CD4-positive, alpha-beta T cell (primary cell): ENCODE data around the gene SEMA5A. TPM values are rescaled to one million over a fixed set of nuclear protein-coding genes. Genes with fewer than 3 reads are reported as not detected.

Source experiments
- ATAC-seq: fragments of 200-7000 bp; cut with Tn5 transposase; one replicate; pipeline ENCODE4 v1.10.0; 2022; ENCODE audit warnings: mild to moderate bottlenecking; ENCODE audit not compliant: poor library complexity
- CTCF ChIA-PET: fragments of 350-600 bp; sonication (Branson Sonifier 250); formaldehyde crosslinking; loops from one replicate; lab custom pipeline; 2021; ENCODE audit warnings: antibody characterized with exemption, inconsistent platforms; lab: Charles Lee
- POLR2A ChIA-PET: fragments of 350-600 bp; sonication (Branson Sonifier 250); formaldehyde crosslinking; loops from one replicate; lab custom pipeline; 2021; ENCODE audit warnings: antibody characterized with exemption, inconsistent platforms; lab: Charles Lee
- DNase-seq, 14 experiments: peaks; one replicate each; pipeline ENCODE4 v3.0.0-alpha.2; 2013 to 2020; ENCODE audit warnings: mixed read lengths in 2 of 14
- H3K27ac ChIP-seq, 2 donors: one replicate each; pipeline versions ENCODE4 v1.5.1 to v1.7.0; 2013; ENCODE audit warnings: low read length in 2 of 2, low read depth in 1 of 2, mild to moderate bottlenecking in 1 of 2
- H3K27me3 ChIP-seq, 2 experiments: 1 replicate in 1 of 2; 2 replicates in 1 of 2; pipeline versions ENCODE4 v1.6.1 to v1.7.0; 2013; ENCODE audit warnings: low read length in 2 of 2, control low read depth in 1 of 2, mild to moderate bottlenecking in 1 of 2, moderate library complexity in 1 of 2; ENCODE audit not compliant: insufficient read depth in 2 of 2, control insufficient read depth in 1 of 2
- H3K36me3 ChIP-seq: one replicate; pipeline ENCODE4 v1.6.1; 2013; ENCODE audit warnings: low read length, control low read depth; ENCODE audit not compliant: insufficient read depth
- H3K4me1 ChIP-seq: one replicate; pipeline ENCODE4 v1.6.1; 2013; ENCODE audit warnings: low read length, control low read depth; ENCODE audit not compliant: insufficient read depth
- H3K4me3 ChIP-seq: one replicate; pipeline ENCODE4 v1.5.1; 2013; ENCODE audit warnings: mild to moderate bottlenecking, low read length, moderate library complexity
- H3K9me3 ChIP-seq, 2 experiments: 1 replicate in 1 of 2; 2 replicates in 1 of 2; pipeline versions ENCODE4 v1.6.1 to v1.7.0; 2013; ENCODE audit warnings: low read length in 2 of 2, mild to moderate bottlenecking in 2 of 2, control low read depth in 1 of 2, moderate library complexity in 1 of 2; ENCODE audit not compliant: control insufficient read depth in 1 of 2, insufficient read depth in 1 of 2
- H3K27ac Mint-ChIP-seq: one replicate; pipeline ENCODE4 v1.8.0; 2020; ENCODE audit warnings: mixed read lengths
- H3K27me3 Mint-ChIP-seq: one replicate; pipeline ENCODE4 v1.8.0; 2021; ENCODE audit warnings: mixed read lengths
- H3K36me3 Mint-ChIP-seq: one replicate; pipeline ENCODE4 v1.8.0; 2021; ENCODE audit warnings: low read depth, mixed read lengths
- H3K4me1 Mint-ChIP-seq: one replicate; pipeline ENCODE4 v1.8.0; 2021; ENCODE audit warnings: low read depth, mixed read lengths
- H3K4me3 Mint-ChIP-seq: one replicate; pipeline ENCODE4 v1.8.0; 2020; ENCODE audit warnings: mild to moderate bottlenecking, mixed read lengths
- H3K9me3 Mint-ChIP-seq: one replicate; pipeline ENCODE4 v1.8.0; 2020; ENCODE audit warnings: mixed read lengths
- CTCF ChIP-seq: fragments of 200-600 bp; IDR thresholded peaks from one replicate; pipeline ENCODE4 v1.8.0; 2022; ENCODE audit warnings: antibody characterized with exemption, mild to moderate bottlenecking
- intact Hi-C, 2 experiments: fragments of 100-400 bp; cut with DNase I in 1 of 2; cut with micrococcal nuclease in 1 of 2; formaldehyde crosslinking; loops; one replicate each; pipeline versions ENCODE4 v1.15.1 to v1.9.0; 2023 to 2025; cut with DNase I, micrococcal nuclease
- total RNA-seq, 174 experiments: library from RNA in 2 of 174; stranded (reverse) in 2 of 174; gene quantifications; one replicate each; pipeline ENCODE4 v1.2.3 and lab custom pipeline; 2021 to 2026

The SEMA5A gene
- total RNA-seq, 2 experiments from 2014 or later = 2.0 to 2.9 TPM

DNA sequence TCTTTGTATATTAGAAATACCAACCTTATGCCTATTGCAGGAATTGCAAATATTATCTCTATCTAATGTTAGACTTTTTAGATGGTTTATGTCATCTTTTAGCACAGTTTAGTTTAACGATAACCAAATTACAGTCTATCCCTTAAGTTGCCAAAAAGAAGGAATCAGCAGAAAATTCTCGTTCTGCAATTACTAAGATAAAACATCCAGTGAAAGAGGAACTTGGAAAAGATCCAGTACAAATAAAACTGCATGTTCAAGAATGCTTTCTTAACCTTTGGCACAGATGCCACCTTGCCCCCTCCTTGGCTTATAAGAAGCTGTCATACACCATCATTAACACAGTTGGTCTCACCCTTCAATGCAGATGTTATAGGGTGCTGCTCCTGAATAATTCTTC is 124.0 kb downstream of the SEMA5A start:
- no peaks in the 10 kb centered on the region for H3K27me3 ChIP-seq
- DNase-seq = no peak
- POLR2A ChIA-PET = no interaction called here
- TF ChIP-seq CTCF = no peak
- no peak overlapping the region for H3K4me3 ChIP-seq
- no peaks in the 10 kb centered on the region for H3K27me3 Mint-ChIP-seq
- no peak overlapping the region for H3K27ac ChIP-seq
- H3K4me1 Mint-ChIP-seq = no peaks in the 10 kb centered on the region
- CTCF ChIA-PET = no interaction called here
- no peaks in the 10 kb centered on the region for H3K36me3 Mint-ChIP-seq
- no peak for ATAC-seq
- peaks cover 3% of the 10 kb centered on the region for H3K9me3 Mint-ChIP-seq
- no peaks in the 10 kb centered on the region for H3K36me3 ChIP-seq
- no peaks in the 10 kb centered on the region for H3K4me1 ChIP-seq
- H3K4me3 Mint-ChIP-seq = no peak overlapping the region
- H3K27ac Mint-ChIP-seq = no peak overlapping the region
- intact Hi-C loops = no loop called here
- H3K9me3 ChIP-seq = peaks cover 0 to 4% of the 10 kb centered on the region in 2 experiments

DNA sequence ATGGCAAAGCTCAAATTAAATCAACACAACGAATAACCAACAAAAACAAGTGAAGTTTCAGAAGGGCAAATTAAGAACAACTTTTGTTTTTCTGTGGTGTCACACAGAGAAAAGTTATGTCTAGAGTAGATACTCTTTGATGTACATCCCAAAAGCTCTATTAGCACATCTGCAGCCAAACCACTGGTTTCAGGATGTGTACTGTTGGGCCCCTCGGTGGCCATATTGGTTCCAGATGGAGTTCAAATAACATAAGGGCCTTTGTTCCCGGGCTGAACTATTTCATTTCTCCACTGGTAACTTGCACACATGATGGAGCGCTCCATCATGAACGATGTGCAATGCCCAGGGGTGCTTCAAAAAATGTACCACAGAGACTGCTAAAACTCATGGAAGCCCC is 126.1 kb downstream of the SEMA5A start:
- Histone ChIP-seq H3K27ac (no peak overlapping the region), H3K9me3 (peaks cover 0 to 4% of the 10 kb centered on the region in 2 experiments), H3K4me1 (no peaks in the 10 kb centered on the region), H3K36me3 (no peaks in the 10 kb centered on the region), H3K4me3 (no peak overlapping the region), H3K27me3 (no peaks in the 10 kb centered on the region)
- H3K4me3 Mint-ChIP-seq = no peak overlapping the region
- CTCF ChIA-PET = no interaction called here
- H3K4me1 Mint-ChIP-seq = no peaks in the 10 kb centered on the region
- no peak overlapping the region for H3K27ac Mint-ChIP-seq
- ATAC-seq (no peak), DNase-seq (no peak)
- no peaks in the 10 kb centered on the region for H3K27me3 Mint-ChIP-seq
- POLR2A ChIA-PET = no interaction called here
- intact Hi-C loops = no loop called here
- TF ChIP-seq CTCF = no peak
- H3K36me3 Mint-ChIP-seq = no peaks in the 10 kb centered on the region
- H3K9me3 Mint-ChIP-seq = peaks cover 3% of the 10 kb centered on the region

DNA sequence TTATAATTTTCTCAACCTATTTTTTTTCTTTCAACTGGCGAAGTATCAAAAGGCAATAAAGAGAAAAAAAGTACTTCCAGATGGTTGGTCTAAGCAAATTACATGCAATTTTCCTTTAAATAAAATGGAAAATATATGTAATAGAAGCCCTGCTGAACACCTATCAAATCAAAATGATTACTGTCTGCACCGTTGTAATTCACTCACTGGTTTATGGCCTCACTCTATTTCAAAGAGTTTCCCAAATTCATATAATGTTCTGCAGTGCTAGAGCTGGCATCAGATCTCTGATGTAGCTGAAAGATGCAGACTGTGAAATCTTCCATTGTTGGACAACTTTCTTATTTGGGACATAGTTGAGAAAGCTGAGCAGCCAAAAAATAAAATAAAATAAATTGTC is 130.3 kb downstream of the SEMA5A start:
- POLR2A ChIA-PET = no interaction called here
- Histone ChIP-seq H3K9me3 (peaks cover 0 to 1% of the 10 kb centered on the region in 2 experiments), H3K27ac (no peak overlapping the region), H3K4me3 (no peak overlapping the region), H3K36me3 (no peaks in the 10 kb centered on the region), H3K27me3 (no peaks in the 10 kb centered on the region), H3K4me1 (no peaks in the 10 kb centered on the region)
- H3K4me3 Mint-ChIP-seq = no peak overlapping the region
- H3K9me3 Mint-ChIP-seq = peaks cover 3% of the 10 kb centered on the region
- H3K27me3 Mint-ChIP-seq = no peaks in the 10 kb centered on the region
- CTCF ChIA-PET = no interaction called here
- intact Hi-C loops = no loop called here
- H3K4me1 Mint-ChIP-seq = no peaks in the 10 kb centered on the region
- H3K36me3 Mint-ChIP-seq = no peaks in the 10 kb centered on the region
- ATAC-seq = no peak
- no peak overlapping the region for H3K27ac Mint-ChIP-seq
- no peak for TF ChIP-seq CTCF
- no peak for DNase-seq
